HG02678 (cell line): Measurements from ENCODE around the gene KCNS3.

ENCODE experiments used
- ATAC-seq: cut with Tn5 transposase; IDR thresholded peaks from one replicate; pipeline ENCODE4 v1.9.1; 2021; ENCODE audit warnings: mild to moderate bottlenecking, moderate library complexity; ENCODE audit not compliant: unreplicated experiment

Gene KCNS3

DNA sequence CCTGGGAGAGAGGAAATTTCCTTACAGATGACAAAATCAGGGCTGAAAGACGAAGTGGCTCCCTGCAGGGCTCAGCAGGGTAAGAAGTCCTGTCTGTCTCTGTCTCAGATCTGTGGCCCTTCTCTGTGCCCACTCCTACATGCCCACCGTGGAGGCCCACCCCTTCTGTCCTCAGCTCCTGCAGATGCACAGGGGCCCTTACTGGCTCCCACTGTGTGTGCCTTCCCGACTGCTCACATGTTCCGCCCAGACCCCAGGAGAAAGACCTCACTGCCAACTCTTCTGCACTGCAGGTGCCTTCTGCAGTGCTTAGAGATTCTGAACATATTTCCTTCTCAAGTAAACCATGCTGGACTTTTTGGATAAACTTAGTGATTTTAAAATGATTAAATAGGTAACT, 1.9 kb upstream of the KCNS3 start:
- ATAC-seq, result no peak

DNA sequence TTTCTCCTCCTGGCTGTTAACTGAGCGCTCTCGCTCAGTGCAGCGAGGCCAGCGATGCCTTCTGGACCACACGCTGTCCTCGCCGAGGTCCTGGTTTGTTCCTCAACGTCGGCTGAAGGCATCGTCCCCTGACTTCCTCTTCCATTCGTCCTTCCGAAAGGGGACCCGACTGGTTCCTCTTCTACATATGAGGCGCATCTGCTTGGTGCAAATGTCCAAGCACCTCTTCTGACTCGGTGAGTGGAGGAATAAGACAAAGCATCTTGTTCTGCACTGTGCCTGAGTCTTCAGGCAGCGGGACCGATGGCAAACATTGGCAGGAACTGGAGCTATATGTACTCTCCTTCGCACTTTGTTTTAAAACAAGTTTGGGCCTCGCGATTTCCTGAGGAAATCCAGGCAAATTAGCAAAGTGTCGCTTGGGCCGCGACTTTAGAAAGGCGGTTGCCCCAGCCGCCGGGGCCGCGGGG, 621 bp upstream of the KCNS3 start:
- peak; percentile 25 for ATAC-seq

GRCh38 chr2:17879137-17879912, 858 bp downstream of the KCNS3 start:
- ATAC-seq, result no peak

DNA sequence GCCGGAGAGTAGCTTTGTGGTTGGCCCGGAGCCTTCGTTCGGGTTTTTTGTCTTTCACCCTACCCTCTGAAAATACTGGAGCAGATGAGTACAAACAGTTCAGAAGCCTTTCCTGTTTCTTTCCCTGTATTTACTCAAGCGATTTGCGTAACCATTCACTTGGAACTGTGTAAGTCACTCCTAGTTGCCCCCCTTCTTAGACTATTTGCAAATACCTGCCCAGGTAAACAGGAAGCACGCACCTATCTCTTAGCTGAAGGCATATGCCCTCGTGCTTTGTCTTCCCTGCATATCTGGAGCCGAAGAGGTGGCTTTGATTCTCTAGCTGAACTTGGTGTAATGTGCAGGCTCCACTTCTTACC, 1.4 kb downstream of the KCNS3 start:
- ATAC-seq, result no peak

DNA sequence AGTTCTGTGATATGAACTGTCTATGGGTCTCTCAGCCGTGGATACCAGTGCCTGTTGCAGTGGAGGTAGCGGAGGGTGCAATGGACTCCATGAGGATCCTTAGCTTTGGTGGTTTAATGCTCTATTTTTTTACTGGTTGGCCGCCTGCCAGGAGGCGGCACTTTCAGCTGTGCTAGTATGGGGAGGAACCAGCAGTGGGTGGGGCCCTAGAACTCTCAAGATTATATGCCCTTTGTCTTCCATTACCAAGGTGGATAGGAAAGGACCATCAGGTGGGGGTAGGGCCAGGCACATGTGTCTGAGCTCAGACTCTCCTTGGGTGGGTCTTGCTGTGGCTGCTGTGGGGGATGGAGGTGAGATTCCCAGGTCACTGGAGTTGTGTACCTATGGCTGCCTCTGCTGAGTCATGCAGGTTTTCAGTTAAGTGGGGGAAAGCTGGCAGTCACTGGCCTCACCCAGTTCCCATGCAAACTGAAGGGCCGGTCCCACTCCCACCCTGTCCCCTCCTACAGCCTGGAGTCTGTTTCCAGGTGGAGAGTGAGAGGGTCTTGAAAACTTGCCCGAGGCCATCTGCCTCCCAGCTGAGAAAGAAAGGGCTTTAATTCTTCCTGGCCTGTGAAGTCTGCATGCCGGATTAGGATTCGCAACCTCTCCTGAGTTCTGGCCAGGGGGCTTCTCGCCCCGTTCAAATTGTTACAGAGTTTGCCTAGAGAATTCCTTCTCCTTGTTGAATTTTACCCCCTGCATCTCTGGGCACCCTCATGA, 14.5 kb downstream of the KCNS3 start:
- no peak for ATAC-seq

GRCh38 chr2:17894005-17894404, 15.5 kb downstream of the KCNS3 start:
- ATAC-seq, result no peak

DNA sequence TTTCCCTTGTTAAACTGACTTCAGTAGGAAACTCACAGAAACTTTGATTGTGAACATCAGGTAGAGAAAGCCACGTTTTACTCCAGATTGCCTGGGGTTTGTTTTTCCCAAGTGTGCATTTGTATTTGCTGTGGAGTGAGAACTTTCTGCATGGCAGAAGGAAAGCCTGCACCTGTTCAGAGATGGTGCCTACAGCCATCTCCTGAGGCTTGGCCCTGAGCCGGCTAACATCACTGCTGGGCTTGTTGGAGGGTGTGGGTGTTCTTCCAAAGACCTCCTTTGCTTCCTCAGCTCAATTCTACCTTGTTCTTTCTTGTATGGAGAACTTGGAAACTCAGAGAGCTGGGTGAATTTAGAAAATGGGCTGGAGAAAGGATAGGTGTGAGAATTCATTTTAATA, 16.1 kb downstream of the KCNS3 start:
- no peak for ATAC-seq

DNA sequence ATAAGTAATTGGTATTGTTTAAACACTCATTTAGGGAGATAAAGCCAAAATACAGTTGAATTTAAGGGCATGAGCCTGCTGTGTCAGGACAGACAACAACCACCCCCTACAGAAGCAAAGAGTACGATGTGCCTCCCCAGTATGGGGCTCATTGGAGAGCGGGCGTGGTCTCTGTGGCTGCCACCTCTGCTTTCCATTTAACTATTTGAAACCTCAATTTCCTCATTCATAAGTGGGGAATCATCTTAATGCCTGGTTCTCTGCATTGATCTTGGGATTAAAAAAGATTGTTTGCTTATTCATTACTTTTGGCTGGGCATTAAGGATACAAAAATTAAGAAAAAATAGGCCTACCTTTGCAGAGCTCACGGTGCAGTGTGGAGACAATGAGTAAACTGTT, 21.4 kb downstream of the KCNS3 start:
- ATAC-seq, result no peak

GRCh38 chr2:17901246-17901645, 22.8 kb downstream of the KCNS3 start:
- ATAC-seq, result no peak

GRCh38 chr2:17910980-17911379, 32.5 kb downstream of the KCNS3 start:
- ATAC-seq, result no peak

GRCh38 chr2:17911491-17912260, 33.2 kb downstream of the KCNS3 start:
- ATAC-seq, result no peak

DNA sequence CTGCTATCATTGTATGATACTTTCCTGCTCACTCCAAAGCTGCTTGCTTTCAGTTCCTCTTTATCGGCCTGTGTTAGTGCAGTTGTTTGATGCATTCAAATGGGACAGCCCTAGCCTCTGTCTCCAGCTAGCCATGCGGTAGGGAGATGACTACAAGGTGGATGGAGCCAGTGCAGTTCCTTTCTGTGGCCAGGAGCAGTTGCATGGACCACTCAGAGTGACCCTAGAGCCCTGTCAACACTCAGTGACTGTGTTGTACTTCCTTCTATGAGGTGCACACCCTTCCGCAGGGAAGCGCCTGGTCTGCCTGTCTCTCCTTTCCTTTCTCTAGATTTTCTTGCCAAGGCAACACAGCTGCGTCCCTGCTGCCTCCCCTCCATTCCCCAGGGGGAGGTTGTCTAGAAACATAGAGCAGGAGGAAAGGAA, 33.8 kb downstream of the KCNS3 start:
- ATAC-seq, result peak; percentile 98

DNA sequence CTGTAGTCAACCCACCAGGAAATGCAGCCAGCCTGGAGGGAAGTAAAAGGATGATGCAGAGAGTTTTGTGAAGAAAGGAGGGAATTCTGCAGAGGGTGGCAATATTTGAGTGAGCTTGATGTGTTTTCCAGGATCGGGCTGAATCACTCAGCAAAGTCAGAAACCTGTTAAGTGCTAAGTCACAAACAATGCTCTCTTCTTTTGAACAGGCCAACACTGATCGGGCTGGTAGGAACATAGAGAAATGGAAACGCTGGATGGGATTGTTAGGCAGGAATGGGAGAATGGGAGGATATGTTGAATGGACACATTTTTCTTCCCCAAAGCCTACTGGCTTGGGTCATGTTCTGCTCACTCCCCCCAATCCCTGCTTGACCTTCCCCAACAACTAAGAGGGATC, 36.6 kb downstream of the KCNS3 start:
- ATAC-seq, result no peak

GRCh38 chr2:17915811-17916518, 37.5 kb downstream of the KCNS3 start:
- no peak for ATAC-seq

- no peak for ATAC-seq
Observed at GRCh38 chr2:17916584-17916983, 38.1 kb downstream of the KCNS3 start.

GRCh38 chr2:17918789-17919188, 40.3 kb downstream of the KCNS3 start:
- no peak for ATAC-seq

GRCh38 chr2:17930773-17931172, 52.3 kb downstream of the KCNS3 start:
- no peak for ATAC-seq

DNA sequence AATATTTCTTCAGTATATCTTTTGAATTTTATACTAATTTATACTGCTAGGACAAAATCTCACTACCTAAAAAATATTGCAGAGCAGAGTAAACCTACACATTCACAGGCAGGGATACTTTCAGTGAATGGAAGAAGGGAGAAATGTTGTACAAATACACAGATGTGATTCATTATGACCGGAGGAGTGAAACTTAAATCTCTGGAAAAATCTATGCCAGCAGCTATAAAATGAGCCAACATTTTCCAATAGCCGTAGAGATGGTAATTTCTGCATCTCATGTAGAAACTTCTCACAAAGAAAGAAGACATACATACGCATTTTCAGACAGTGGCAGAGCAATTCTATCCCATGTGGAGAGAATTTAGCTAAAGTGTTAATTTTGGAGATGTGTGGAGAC, 54.8 kb downstream of the KCNS3 start:
- ATAC-seq, result no peak

GRCh38 chr2:17934721-17935120, 56.3 kb downstream of the KCNS3 start:
- no peak for ATAC-seq

- no peak for ATAC-seq
Observed at GRCh38 chr2:17935242-17935885, 56.9 kb downstream of the KCNS3 start.
